ENCODE measurements around the gene FRMD4A. TPM values are rescaled to one million over a fixed set of nuclear protein-coding genes. Genes with fewer than 3 reads are reported as not detected.
"Not testable (repeated sequence)": the region's sequence is repeated elsewhere in the genome, so short reads cannot be mapped to it uniquely, and the experiment has no call there.

FRMD4A gene
- total and polyA plus RNA-seq, 12 donors, result 17.4 to 43.4 (median 30.3) TPM

DNA sequence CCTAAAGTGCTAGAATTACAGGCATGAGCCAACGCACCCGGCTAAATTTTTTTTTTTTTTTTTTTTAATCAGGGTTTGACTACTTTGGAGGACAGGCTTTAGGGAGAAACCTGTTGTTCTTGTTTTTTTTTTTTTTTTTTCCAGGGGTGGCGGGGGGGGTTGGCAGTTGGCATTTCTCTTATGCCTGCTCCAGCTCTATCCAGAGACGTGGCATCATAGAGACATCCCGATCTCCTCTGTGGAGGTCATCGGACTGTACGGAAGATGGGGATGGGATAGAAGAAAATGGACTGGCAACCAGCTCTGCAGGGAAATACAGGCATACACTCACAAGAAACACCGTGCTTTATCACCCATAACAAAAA lies 613.2 kb downstream of the FRMD4A start:
- Histone ChIP-seq H3K4me3 (peak overlapping the region in 9 of 10 donors; percentile 24 to 45 (median 40)), H3K27ac (peak overlapping the region; percentile 72 to 85 (median 76)), H3K27me3 (no peaks in the 10 kb centered on the region), H3K4me1 (peaks cover 4 to 49% (median 37%) of the 10 kb centered on the region in 9 donors), H3K36me3 (peaks cover 0 to 11% (median 0%) of the 10 kb centered on the region in 9 donors), H3K9me3 (no peaks in the 10 kb centered on the region)
- TF ChIP-seq, protein P1, sequence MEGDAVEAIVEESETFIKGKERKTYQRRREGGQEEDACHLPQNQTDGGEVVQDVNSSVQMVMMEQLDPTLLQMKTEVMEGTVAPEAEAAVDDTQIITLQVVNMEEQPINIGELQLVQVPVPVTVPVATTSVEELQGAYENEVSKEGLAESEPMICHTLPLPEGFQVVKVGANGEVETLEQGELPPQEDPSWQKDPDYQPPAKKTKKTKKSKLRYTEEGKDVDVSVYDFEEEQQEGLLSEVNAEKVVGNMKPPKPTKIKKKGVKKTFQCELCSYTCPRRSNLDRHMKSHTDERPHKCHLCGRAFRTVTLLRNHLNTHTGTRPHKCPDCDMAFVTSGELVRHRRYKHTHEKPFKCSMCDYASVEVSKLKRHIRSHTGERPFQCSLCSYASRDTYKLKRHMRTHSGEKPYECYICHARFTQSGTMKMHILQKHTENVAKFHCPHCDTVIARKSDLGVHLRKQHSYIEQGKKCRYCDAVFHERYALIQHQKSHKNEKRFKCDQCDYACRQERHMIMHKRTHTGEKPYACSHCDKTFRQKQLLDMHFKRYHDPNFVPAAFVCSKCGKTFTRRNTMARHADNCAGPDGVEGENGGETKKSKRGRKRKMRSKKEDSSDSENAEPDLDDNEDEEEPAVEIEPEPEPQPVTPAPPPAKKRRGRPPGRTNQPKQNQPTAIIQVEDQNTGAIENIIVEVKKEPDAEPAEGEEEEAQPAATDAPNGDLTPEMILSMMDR (IDR thresholded peaks at IDR 0.05), result no peak
- 61 to 72% methylated on average over 8 of the region's 8 CpGs for whole genome bisulfite sequencing, 2 donors
- ATAC-seq (peak in 2 of 8 donors; percentile 3 to 18), DNase-seq (no peak)
- intact Hi-C loops (cut with DNase I), result loop anchor here in 5 of 10 donors (5.0 to 10.0 kb wide), 5 partner anchors 35 to 60 kb away; no protein-coding TSS in a partner anchor

DNA sequence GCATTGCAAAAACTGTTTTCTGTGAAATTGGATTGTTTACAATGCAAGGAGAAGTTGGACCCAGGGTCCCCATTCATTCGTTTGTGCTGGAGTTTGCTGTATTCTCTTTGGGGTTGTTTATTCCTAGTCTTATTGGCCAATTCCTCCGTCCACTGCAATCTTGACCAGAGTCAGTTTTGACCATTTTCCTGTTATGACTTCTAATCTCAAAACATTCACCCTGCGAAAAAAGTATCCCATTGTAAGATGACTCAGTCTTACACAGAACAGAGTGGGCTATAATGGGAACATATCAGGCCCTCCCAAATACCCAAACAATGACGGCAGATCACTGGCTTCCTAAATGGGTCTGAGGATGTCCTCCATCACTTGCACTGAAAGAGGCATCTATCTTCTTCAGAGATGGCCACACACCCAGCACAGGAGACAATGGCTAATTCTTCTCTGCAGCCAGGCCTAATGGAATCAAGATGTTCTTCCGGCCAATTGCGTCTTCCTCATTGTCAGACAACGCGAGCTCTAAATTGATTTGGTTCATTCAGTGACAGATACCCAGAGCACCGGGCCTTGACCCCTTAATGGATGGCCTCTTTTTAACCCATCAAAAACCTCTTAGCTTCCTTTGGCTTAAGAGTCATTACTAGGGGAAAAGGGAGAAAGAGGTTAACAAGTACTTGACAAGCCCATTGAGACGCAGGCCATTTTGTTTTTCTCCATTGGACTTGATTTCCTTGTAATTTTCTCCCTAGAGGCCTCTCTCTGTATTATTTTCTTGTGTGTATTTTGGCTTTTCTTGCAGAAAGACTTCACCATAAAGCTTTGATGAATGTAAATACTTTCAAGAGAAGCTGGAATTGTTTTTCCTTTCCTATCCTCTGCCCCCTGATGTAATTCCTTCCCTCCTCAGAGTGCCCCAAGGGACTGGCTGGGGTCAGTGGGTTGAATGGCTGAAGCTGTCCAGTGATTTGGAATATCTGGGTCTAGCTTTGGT lies 614.3 kb downstream of the FRMD4A start:
- Histone ChIP-seq H3K36me3 (peaks cover 0 to 7% (median 0%) of the 10 kb centered on the region in 9 donors), H3K9me3 (no peaks in the 10 kb centered on the region), H3K4me3 (no peak overlapping the region), H3K27me3 (no peaks in the 10 kb centered on the region), H3K27ac (peak overlapping the region in 7 of 10 donors; percentile 13 to 82 (median 64)), H3K4me1 (peaks cover 7 to 61% (median 41%) of the 10 kb centered on the region in 9 donors)
- intact Hi-C loops (cut with DNase I), result loop anchor here in 5 of 10 donors (5.0 to 10.0 kb wide), 5 partner anchors 34 to 61 kb away; no protein-coding TSS in a partner anchor
- WGBS, 2 donors, result 71 to 72% methylated on average over 10 of the region's 10 CpGs
- ATAC-seq (peak in 5 of 8 donors; percentile 12 to 56 (median 40)), DNase-seq (peak in 1 of 2 donors; percentile 56)
- TF ChIP-seq, protein P1 (IDR thresholded peaks at IDR 0.05), result no peak

DNA sequence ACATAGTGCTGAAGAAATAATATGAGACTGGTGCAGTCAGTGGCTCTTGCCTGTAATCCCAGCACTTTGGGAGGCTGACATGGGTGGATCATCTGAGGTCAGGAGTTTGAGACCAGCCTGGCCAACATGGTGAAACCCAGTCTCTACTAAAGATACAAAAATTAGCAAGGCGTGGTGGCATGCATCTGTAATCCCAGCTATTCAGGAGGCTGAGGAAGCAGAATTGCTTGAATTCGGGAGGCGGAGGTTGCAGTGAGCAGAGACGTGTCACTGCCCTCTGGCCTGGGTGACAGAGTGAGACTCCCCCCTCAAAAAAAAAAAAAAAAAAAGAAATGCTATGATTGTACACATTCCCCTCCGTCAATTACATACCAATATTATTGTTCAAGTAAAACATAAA lies 615.1 kb downstream of the FRMD4A start:
- WGBS, 2 donors, result 83 to 96% methylated on average over 5 of the region's 5 CpGs
- H3K4me1 ChIP-seq, result peaks cover 7 to 68% (median 44%) of the 10 kb centered on the region in 9 donors
- H3K4me3 ChIP-seq, ATAC-seq, H3K36me3 ChIP-seq, H3K27me3 ChIP-seq, DNase-seq, H3K9me3 ChIP-seq: not testable (repeated sequence)
- peak overlapping the region in 4 of 10 donors; percentile 13 to 82 (median 36) for H3K27ac ChIP-seq
- intact Hi-C loops (cut with DNase I), result loop anchor here in 5 of 10 donors (5.0 to 10.0 kb wide), 5 partner anchors 33 to 62 kb away; no protein-coding TSS in a partner anchor

DNA sequence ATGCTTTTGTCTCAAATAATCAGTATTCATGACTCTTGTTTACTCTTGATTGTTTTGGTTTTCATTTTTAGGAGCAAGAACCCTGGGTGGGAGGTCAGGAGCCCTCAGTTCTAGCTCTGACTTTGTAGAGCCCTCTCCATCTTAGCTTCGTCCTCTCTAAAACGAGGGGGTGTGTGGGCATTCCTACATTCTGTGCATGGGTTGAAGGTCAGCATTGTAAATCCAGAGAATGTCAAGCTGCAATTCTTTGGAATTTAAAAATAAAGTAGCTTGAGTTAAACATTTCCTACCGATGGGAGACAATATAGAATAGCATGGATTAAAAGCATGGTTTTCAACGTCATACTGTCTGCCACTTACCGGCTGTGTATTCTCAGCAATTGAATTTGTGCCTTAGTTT lies 615.6 kb downstream of the FRMD4A start:
- TF ChIP-seq, protein P1 (IDR thresholded peaks at IDR 0.05), result no peak
- DNase-seq, result no peak
- 90 to 95% methylated on average over 5 of the region's 5 CpGs for WGBS, 2 donors
- H3K4me1 ChIP-seq, result peaks cover 7 to 71% (median 49%) of the 10 kb centered on the region in 9 donors
- peaks cover 0 to 6% (median 0%) of the 10 kb centered on the region in 9 donors for H3K36me3 ChIP-seq
- ATAC-seq, result no peak
- H3K4me3 ChIP-seq, result no peak overlapping the region
- no peaks in the 10 kb centered on the region for H3K27me3 ChIP-seq
- intact Hi-C loops (cut with DNase I), result loop anchor here in 5 of 10 donors (5.0 to 10.0 kb wide), 5 partner anchors 33 to 62 kb away; no protein-coding TSS in a partner anchor
- H3K9me3 ChIP-seq, result no peaks in the 10 kb centered on the region
- H3K27ac ChIP-seq, result no peak overlapping the region

Measured in heart right ventricle (tissue), 16 donors.